Esophagus muscularis mucosa (tissue), 3 donors: Measurements from ENCODE around the gene SLC10A7.

Experiments used
- CTCF ChIP-seq, 3 experiments: fragments of 200-600 bp in 2 of 3; fragments of 450-650 bp in 1 of 3; sonication (generic) in 2 of 3; IDR thresholded peaks; one replicate each; pipeline ENCODE4 v1.5.1; 2017 to 2019; ENCODE audit warnings: antibody characterized with exemption in 3 of 3, mild to moderate bottlenecking in 2 of 3, moderate library complexity in 1 of 3
- POLR2A ChIP-seq: fragments of 450-650 bp; IDR thresholded peaks from one replicate; pipeline ENCODE4 v1.6.1; 2017; ENCODE audit warnings: antibody characterized with exemption, moderate library complexity, mild to moderate bottlenecking, low read depth
- POLR2AphosphoS5 ChIP-seq, 2 donors: sonication (generic); formaldehyde crosslinking; IDR thresholded peaks; one replicate each; pipeline ENCODE4 v1.6.1; 2017; ENCODE audit warnings: antibody characterized with exemption in 2 of 2

- TF ChIP-seq CTCF (IDR thresholded peaks at IDR 0.05) (no peak), POLR2A (no peak), POLR2AphosphoS5 (IDR thresholded peaks at IDR 0.05) (no peak)
Observed at GRCh38 chr4:146271466-146271865, 250.3 kb downstream of the SLC10A7 start.
